ENCODE data around the gene AGBL1.

GRCh38 chr15:86392296-86392695, 312.6 kb downstream of the AGBL1 start:
- TF ChIP-seq POLR2A (IDR thresholded peaks at IDR 0.05; ENCODE audit: low read length): no peak
- TF ChIP-seq GATA1 (IDR thresholded peaks at IDR 0.05; ENCODE audit: low read depth, low read length): no peak
